Colon (tissue), 2 donors: ENCODE measurements around the gene HSDL2.
"Not testable (repeated sequence)": the region's sequence is repeated elsewhere in the genome, so short reads cannot be mapped to it uniquely, and the experiment has no call there.

Source experiments
- FAIRE-seq: peaks from 2 replicates; lab custom pipeline; 2012; peaks lifted over from hg19 to GRCh38; lab: Jason Lieb, UNC
- donor health status: control.
- donor health status: control.

The HSDL2 gene

DNA sequence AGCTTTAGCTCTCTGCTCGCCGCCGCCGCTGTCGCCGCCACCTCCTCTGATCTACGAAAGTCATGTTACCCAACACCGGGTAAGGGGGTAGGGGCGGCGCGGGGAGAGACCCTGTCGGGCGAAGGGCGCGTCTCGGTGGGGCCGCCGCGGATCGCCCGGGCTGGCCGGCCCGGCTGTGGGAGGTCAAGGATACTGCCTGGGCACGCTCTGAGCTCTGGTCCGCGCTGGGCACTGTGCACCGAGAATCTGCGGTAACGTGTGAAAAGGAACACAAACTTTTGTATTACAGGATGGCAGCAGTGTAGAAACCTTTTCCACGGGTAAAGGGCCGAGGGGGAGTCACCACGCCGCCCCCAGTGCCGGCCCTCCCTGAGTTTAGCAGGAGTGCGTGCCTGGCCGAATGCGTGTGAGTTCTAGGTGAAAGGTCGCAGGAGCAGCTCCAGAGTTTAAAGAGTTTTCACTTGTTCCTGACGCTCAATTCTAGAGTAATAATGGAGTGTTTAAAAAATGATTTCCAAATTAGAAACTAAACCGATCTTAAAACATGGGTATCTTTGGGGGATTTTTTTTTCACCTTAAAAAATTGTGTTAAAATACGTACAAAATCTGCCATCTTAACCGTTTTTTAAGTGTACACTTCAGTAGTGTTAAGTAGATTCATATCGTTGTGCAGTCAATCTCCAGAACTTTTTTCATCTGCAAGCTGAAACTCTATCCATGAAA is at the start of gene HSDL2:
HSDL2 (plus strand) TSS at position 7 of the 723 bp plus-strand sequence; CDS start at position 63, 56 bp downstream.
- no peak for FAIRE-seq

DNA sequence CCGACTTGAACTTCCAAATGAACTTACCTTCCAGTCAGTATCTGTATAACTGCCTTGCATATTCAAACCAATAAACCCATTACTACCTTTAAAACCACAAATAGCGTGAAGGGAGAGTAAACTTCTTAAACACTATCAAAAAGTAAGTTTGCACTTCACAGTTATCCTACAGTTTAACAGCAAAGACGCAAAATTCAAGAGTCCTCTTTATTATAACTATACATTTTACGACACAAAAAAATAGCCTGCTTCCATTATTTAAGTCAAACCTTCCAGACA is 48.3 kb upstream of the HSDL2 start:
- no peak for FAIRE-seq

DNA sequence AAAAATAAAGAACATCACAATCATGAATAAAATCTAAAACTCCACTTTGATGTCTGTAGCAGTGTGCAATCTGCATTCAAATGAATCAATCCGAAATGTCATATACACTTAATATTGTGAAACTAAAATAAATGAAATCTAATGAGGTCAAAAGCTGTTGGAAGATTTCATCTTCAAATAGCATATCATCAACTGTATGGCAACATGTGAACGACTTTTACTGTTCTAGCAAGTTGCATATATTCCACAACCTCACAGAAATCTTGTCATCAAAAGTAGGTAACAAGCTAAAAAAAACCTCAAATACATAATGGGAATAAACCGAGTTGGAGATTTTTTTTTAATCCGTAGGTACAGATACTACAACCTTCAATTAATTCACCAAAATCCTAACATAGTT is 47.7 kb upstream of the HSDL2 start:
- FAIRE-seq = no peak

DNA sequence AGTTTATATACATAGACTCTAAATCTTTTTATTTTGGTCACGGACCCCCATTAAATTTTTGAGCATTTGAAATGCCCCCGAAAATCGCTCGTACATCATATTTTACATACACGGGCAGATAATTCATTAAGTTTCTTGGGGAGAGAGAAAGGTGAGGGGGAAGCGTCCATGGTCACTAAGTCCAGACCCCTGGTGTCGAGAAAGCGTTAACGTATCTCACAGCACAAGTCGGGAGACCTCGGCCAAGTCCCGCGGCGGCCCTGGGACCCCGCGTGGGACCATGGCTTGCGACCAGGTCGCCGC is 47.3 kb upstream of the HSDL2 start:
- FAIRE-seq = no peak

DNA sequence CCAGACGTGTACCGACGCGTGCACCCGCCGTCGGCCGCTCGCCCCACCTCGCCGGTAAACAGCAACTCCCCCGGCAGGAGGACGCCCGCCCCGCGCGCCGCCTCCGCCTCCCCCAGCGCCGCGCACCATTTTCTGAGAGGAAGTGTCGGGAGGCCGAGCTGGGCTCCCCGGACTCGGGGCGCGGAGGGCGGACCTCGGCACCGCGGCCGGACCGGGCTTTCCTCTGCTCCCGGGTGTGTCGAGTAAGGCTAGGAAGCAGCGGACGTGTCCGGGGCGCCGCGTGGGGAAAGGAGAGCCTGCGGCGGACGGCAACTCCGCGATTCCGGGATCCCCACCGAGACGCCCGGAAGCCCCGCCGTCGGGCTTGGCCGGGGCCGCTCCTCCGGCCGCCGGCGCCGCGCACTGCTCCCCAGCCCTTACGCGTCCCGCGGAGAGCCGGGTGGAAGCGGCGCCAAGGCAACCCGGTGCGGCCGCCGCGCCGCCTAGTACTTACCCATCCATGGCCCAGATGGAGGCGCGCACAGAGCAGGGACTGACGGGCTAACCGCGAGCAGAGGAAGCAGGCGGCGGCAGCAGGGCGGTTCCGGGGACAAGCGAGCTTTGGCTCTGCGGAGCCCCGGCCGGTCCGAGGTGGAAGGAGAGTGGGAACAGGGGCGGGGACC is 46.8 kb upstream of the HSDL2 start, which contains the start of gene PTBP3:
PTBP3 (minus strand) TSS at position 643 of the 662 bp plus-strand sequence. CDS start 35,754 bp downstream, outside the sequence.
- FAIRE-seq = no peak

DNA sequence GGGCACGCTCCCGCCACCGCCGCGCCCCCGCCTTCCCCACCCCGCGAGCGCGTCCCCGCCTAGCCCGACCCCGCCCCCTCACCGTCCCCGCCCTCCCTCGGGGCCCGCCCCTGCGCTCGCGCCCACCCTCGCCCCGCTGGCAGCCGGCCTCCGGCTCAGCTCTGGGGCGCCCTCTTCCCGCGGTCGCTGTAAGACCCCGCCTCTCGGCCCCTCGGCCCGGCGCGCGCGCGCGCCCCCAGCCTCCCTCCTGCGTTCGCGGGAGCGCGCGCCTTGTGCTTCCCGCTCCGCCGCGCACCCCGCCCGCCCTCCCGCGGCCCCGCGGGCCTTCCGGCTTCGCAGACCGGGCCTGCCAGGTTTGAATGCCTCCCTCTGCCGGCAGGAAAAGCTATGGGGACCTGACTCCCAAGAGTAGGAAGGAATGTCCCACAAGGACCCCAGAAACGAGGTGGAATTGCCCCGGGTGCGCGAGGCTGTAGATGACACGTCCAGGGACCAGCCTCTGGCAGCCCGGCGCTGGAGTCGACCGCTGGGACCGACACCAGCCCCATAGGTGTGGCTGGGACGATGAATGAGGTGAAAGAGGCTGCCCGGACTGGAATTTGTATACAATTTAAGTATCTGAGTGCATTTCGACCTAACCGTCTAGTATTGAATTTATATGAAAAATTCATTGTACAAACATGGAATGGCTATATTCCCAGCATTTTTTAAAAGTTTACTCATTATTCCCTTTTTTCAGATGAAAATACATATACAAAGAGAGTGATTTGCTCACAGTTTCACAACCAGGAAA is 46.1 kb upstream of the HSDL2 start:
- no peak for FAIRE-seq

DNA sequence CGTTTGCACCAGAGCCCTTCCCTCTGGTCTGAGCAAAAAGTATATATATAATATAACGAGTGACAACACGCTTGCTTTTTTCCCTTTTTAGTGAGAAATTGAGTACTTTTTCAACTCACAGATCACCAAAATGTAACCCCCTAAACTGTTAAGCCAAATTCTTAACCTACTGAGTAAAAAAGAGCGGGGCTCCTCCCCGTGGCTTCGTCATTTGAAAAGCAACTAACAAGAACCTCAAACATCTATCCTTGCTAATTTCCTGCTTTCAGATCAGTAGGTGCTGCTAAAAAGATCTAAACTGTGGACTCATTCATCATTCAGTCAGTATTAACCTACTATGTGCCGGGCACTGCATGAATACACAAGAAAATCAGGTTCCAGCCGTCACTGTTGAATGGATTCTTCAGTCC is 45.5 kb upstream of the HSDL2 start:
- FAIRE-seq = no peak

DNA sequence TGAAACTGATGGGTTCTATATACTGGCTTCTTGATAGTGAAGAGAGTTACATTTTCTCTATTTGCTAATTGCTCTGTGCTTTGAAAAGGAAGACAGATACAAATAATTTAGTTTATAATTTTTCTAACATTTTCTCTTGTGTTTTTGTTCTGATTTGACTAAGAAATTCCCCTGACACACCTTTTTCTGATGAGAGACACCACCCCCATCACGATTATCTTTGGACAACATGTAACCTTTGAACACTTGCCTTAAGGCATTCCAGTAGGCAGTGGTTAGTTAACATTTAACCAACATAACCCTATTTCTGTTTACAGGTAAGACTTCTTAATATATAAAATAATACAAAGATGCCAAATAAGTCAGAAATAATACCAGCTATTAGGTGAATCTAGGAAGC is 42.4 kb upstream of the HSDL2 start:
- FAIRE-seq = no peak

DNA sequence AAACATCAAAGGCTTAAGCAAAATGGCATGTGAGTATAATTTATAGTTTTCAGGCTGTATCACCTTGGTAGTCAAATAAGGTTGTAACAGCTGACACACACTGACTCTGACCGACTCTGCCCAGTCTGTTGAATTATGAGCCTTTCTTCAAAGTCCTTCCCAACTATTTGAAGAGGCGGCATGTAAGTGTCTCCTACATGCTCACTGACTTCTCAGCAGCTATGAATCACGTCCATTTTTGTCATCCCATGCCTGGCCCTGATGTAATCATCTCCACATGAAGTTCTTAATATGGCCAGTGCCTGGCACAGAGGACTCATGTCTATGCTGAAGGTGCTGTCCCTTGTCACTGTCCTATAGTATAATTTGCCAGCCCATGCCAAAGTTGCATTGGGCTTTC is 41.3 kb upstream of the HSDL2 start:
- no peak for FAIRE-seq

DNA sequence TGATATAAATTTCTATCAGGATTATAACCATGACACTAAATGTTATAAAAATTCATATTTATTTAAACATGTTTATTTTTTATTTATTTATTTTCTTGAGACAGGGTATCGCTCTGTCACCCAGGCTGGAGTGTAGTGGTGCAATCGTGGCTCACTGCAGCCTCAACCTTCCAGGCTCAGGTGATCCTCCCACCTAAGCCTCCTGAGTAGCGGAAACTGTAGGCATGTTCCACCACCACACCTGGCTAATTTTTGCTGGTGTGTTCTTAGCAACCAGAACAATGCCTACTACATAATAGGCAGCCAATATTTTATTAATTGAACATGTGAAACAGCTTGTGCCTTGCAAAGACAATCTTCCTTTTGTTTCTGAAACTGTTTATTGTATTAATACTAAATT is 40.0 kb upstream of the HSDL2 start:
- no peak for FAIRE-seq

DNA sequence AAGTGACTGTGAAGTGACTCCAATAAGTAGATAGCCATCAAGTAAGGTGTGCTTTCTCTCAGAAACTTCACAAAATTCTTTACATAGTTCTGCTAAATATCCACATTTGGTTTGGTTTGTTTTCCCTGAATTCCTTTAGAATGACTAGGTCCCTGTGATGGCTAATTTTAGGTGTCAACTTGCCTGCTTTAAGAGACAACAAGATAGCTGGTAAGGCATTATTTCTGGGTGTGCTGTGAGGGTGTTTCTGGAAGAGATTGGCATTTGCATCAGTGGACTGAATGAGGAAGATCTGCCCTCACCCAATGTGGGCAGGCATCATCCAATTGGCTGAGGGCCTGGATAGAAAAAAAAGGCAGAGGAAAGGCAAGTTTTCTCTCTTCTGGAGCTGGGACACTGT is 38.2 kb upstream of the HSDL2 start:
- FAIRE-seq = no peak

DNA sequence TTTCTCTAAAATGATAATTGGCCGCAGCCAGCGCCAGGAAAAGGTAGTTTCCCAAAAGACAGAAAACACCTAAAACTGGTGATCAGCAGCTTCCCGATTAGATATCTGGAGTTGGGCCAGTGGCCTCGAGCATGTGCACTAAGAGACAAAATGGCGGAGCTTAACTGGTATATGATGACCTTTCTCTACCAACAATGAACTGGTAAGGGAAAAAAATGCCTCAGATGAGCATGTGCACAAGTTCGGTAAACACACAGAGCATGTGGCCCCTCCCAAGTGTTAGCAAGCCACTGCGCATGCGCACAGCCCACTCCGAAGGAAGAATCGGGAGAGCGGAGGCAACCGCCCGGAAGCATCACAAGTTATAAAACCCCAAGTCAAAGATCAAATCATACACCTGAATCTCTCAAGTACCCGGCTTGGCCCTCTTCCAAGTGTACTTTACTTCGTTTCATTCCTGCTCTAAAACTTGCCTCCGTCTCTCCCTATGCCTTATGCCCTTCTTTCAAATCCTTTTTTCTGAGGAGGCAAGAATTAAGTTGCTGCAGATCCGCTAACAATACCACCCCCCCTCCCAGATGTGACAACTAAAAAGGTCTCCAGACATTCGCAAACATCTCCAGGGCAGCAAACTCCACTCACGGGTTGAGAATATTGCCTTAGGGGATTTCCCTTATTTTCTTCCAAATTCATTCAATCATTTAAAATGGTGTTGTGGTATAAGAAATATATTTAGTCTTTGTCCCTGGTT is 31.5 kb upstream of the HSDL2 start:
- no peak for FAIRE-seq

DNA sequence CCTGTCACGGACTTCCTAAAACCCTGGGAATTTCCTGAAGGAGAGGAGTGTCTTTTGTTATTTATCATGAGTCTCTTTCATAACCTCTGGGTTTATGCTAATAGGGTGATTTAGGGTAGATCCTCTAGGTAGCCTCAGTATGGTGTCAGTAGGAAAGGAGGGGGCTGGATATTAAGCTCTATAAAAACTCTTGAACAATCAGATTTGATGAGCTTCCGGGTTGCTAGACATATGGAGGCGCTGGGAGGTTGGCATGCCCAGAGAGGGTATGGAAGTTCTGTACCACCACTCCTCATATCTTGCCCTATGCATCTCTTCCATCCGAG is 30.9 kb upstream of the HSDL2 start:
- no peak for FAIRE-seq

DNA sequence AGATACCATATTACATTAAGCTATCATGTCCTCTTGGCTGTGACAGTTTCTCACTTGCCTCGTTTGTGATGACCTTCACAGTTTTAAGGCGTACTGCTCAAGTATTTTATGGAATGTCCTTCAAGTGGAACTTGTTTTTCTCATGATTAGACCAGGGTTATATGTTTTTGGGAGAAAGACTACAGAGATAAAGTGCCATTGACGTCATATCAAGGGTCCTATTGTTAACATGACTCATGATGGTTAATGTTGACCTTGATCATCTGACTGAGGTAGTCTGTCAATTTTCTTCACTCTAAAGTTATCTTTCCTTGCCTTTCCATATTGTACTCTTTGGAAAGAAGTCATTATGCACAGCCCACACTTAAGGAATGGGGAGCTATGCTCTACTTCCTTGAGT is 28.7 kb upstream of the HSDL2 start:
- no peak for FAIRE-seq

DNA sequence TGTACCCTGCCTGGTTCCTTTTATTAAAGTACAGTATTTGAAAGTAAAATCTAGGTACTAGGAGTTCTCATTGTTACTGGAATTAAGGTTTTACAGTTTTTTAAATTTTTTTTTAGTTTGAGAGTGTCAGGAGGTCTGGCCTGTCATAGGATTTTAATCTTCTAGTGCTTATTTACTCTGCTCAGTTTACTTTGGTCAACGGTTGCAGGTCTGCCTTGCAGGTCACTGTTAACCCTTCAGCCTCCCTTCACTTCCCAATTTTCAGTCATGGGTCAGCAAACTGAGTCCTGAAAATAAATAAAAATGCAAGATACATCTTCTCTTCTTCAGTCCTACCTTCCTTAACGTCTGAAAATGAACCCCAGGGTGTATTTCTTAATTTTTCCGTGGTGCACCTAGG is 27.7 kb upstream of the HSDL2 start:
- no peak for FAIRE-seq

DNA sequence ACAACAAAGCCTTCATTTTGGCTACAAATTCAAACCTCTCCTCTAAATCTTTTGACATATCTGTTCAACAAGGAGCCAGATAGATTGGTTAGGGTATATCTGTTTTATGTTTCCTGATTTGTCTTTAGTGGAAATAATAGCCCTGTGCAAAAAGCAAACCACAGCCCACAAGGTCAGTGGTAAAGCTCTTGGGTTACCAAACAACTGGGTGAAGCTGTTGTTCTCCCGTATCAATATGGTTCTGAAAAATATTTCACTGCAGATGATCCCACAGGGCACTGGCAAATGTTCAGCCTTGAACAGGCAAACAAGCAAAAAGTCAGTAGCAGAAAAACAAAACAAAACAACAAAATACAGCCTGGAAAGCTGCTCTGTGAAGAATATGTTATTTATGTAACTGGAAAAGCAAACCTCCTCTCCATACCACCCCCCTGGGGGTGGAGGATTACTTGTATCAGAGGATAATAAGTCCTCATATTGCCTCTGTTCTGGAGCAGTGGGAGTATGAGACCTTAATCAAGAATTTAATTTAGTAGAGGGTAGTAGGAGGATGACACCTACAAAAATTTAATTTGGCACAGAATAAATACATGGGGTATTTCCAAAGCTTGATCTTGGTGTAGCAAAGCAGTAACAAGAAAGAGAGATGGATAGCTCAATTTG is 25.7 kb upstream of the HSDL2 start:
- FAIRE-seq = no peak

DNA sequence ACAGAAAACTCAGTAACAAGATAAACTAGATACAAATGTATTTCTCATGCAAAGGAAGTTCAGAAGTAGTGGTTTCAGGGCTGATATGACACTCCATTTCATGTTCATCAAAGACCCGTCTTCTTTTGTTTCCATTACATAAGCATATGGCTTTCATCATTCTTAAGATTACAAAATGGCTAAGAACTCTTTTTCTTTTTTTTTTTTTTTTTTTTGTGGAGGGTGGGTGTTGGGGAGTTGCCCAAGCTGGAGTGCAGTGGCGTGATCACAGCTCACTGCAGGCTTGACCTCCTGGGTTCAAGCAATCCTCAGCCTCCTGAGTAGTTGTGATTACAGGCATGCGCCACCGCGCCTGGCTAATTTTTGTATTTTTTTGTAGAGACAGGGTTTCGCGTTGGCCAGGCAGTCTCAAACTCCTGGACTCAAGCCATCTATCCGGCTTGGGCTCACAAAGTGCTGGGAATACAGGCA is 24.4 kb upstream of the HSDL2 start:
- FAIRE-seq = no peak

DNA sequence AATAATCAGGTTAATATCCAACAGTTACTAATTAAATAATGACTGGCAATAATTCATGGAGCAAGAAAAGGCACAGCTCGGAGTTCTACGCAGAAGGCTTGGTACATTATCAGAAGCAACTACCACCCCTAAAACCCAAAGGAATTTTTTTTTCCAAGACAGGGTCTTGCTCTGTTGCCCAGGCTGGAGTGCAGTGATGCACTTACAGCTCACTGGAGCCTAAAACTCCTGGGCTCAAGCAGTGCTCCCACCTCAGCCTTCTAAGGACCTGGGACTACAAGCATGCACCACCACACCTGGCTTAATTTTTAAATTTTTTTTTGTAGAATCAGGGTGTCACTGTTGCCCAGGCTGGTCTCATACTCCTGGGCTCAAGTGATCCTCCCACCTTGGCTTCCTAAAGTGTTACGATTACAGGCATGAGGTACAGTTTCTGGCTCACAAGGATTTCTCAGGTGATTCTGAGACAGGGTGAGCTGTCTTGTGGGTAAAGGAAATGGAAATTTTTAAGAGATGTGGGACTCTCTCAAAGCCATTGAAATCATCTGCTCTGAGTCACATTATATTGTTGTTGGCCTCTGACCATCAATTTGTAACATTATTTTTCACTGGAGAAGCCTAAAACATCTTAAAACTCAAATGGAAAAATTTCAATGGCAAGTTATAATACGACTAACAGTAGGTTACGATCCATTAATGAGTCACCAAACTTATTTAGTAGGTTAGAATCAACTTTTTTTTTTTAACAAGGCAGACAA is 19.7 kb upstream of the HSDL2 start:
- FAIRE-seq = no peak

DNA sequence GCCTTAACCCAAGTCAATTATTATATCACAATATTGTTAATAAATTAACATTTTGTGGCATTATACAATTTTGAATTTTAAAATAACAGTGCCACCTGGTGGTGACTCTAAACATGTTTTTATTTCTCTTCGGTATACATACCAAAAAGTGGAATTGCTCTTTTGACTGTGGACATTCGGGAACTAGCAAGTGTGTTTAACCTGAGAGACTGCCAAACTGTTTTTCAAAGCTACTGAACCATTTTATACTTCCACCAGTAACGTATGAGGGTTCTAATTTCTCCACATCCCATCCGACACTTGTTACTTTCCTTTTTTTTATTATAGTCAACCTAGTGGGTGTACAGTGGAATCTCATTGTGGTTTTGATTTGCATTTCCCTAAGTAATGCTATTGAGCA is 18.3 kb upstream of the HSDL2 start:
- FAIRE-seq = peak; percentile 41

DNA sequence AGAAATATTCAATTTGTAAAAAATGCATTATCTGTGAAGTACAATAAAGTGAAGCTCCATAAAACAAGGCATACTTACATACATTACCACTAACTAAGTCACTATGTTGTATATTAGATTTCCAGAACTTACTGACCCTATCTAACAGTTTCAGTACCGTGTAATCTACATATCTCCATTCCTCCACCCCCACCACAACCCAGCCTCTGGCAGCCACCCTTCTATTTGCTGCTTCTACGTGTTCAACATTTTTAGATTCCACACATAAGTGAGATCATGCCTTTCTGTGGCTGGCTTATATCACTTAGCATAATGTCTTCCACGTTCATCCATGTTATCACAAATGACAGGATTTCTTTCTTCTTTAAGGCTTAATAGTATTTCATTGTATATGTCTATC is 15.1 kb upstream of the HSDL2 start:
- FAIRE-seq = no peak

DNA sequence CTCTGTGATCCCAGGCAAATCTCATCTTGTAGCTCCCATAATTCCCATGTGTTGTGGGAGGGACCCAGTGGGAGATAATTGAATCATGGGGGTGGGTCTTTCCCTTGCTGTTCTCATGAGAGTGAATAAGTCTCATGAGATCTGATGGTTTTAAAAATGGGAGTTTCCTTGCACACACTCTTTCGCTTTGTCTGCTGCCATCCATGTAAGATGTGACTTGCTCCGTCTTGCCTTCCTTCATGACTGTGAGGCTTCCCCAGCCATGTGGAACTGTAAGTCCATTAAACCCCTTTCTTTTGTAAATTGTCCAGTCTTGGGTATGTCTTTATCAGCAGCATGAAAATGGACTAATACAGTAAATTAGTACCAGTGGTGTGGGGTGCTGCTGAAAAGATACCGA is 14.7 kb upstream of the HSDL2 start:
- not testable (repeated sequence) for FAIRE-seq

DNA sequence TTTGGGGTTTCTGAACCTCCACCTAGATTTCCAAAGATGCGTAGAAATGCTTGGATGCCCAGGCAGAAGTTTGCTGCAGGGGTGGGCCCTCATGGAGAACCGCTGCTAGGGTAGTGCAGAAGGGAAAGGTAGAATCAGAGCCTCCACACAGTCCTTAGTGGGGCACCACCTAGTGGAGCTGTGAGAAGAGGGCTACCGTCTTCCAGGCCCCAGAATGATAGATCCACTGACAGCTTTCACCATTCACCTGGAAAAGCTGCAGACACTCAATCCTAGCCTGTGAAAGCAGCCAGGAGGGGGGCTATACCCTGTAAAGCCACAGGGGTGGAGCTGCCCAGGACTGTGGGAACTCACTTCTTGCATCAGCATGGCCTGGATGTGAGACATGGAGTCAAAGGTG is 13.3 kb upstream of the HSDL2 start:
- FAIRE-seq = no peak
